ENCODE results near the gene ZCCHC24.

- TF ChIP-seq, protein P1, sequence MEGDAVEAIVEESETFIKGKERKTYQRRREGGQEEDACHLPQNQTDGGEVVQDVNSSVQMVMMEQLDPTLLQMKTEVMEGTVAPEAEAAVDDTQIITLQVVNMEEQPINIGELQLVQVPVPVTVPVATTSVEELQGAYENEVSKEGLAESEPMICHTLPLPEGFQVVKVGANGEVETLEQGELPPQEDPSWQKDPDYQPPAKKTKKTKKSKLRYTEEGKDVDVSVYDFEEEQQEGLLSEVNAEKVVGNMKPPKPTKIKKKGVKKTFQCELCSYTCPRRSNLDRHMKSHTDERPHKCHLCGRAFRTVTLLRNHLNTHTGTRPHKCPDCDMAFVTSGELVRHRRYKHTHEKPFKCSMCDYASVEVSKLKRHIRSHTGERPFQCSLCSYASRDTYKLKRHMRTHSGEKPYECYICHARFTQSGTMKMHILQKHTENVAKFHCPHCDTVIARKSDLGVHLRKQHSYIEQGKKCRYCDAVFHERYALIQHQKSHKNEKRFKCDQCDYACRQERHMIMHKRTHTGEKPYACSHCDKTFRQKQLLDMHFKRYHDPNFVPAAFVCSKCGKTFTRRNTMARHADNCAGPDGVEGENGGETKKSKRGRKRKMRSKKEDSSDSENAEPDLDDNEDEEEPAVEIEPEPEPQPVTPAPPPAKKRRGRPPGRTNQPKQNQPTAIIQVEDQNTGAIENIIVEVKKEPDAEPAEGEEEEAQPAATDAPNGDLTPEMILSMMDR (conservative IDR thresholded peaks at IDR 0.05 in 1 of 2, IDR thresholded peaks at IDR 0.05 in 1 of 2; ENCODE audit: low read depth in 1 of 2, low read length in 2 of 2), result no peak
- no peak for TF ChIP-seq EZH2 (IDR thresholded peaks at IDR 0.05; ENCODE audit: low read length, missing control alignments)
These were observed 15.3 kb upstream of the ZCCHC24 start for GRCh38 chr10:79460687-79461086.

Data from fibroblast of lung (primary cell).